ENCODE data around the gene F8A3. TPM values are rescaled to one million over a fixed set of nuclear protein-coding genes. Genes with fewer than 3 reads are reported as not detected.

Gene F8A3
- 0.53 to 1.2 TPM (median 0.91 TPM) in 5 replicates for total RNA-seq (2022; extraction: Qiagen RNA extraction)

DNA sequence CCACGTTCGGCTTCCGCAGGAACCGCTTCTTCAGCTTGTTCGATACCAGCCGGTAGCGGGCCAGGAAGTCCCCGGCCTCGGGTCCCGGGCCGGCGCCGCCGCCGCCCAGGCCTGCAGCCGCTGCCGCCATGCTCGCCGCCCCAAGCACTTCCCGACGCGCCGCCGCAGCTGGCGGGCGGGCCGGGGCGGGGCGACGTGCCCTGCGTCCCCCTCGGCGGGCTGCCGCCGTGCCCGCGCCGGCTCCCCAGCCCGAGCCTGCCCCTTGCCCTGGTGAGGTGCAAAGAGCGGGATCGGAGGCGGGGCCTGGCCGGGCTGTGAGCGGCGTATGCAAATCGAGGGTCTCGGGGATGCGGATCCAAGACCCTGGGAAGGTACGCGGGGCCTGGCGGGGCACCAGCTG, at the start of gene F8A3:
F8A3 (minus strand) TSS at position 150 of the 400 bp plus-strand sequence; CDS start at position 130, 20 bp downstream.

Other genes with a start within 250 kb of the F8A3 start
- gene VBP1, start 242.2 kb downstream of the F8A3 start, total RNA-seq (2022; extraction: Qiagen RNA extraction): 47.0 to 62.0 TPM (median 51.5 TPM) in 5 replicates
- 0.65 to 0.93 TPM (median 0.73 TPM) in 5 replicates for gene RAB39B, start 194.1 kb downstream of the F8A3 start, total RNA-seq (2022; extraction: Qiagen RNA extraction)
- gene CLIC2, start 124.0 kb downstream of the F8A3 start, total RNA-seq (2022; extraction: Qiagen RNA extraction): 0.03 to 0.20 TPM (median 0.18 TPM) in 5 replicates
- not detected in 5 replicates for gene F8A2, start 76.5 kb downstream of the F8A3 start, total RNA-seq (2022; extraction: Qiagen RNA extraction)
- gene SPRY3, start 154.0 kb upstream of the F8A3 start, total RNA-seq (2022; extraction: Qiagen RNA extraction): 0.09 to 0.15 TPM (median 0.13 TPM) in 5 replicates
- gene TMLHE, start 154.3 kb upstream of the F8A3 start, total RNA-seq (2022; extraction: Qiagen RNA extraction): 8.8 to 9.7 TPM (median 9.1 TPM) in 5 replicates

Data from A549 treated with Hydrocortisone at 1 μM for 4 hours (cell line).